ENCODE data around the gene GATA1. TPM values are rescaled to one million over a fixed set of nuclear protein-coding genes. Genes with fewer than 3 reads are reported as not detected.

The GATA1 gene
- total RNA-seq, 2 experiments from 2014 or later, result not detected

DNA sequence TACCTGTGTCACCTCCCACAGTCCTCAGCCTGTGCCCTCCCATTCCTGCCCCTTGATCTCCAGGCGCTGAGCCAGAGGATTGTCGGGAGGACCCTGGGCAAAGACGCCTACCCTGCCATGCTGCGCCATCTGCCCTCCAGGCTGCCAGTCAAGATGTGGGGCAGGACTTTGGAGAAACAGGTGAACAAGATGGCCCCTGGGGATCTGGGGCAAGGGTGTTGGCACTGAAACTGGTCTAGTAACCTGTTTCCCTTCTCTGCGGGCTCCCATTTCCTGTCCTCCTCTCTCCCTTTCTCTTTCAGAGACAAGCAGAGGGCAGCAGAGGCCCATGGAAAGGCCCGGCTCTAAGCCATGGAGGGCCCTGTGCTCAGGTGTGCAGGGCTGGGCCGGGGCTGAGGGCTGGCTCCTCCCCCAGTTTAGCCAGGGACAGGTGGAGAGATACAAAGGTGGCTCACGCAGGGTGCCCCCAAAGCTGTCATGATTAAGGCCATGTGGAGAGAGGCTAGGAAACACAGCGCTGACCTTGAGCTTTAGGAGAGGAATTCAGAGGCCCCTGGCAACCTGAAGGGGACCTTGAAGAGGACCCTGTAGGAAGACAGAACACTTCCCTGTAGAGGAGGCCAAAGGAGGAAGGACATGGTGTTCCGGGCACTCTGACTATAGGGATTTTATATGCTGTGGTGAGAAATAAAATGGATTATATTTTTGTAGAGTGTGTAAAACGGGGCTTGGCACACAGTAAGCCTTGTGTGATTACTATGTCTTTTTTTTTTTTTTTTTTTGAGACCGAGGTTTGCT lies 24.5 kb upstream of the GATA1 start, which contains the start of gene GLOD5:
Gene GLOD5 (plus strand): TSS at position 74 of the 798 bp plus-strand sequence. CDS start 44 bp downstream, at position 118.
- H3K9me3 Mint-ChIP-seq, result no peaks in the 10 kb centered on the region
- no peak within 1 kb of the TSS for H3K4me3 Mint-ChIP-seq
- H3K36me3 Mint-ChIP-seq (ENCODE audit: low read depth), result no peaks in the 10 kb centered on the region
- H3K27me3 Mint-ChIP-seq, result no peaks in the 10 kb centered on the region
- peak; percentile 50 for DNase-seq
- H3K4me1 Mint-ChIP-seq, result peaks cover 6% of the 10 kb centered on the region
- ChIA-PET CTCF (interaction anchor here (0.7 kb wide), 1 partner anchor 146 kb away, joined by 3 read pairs; no protein-coding TSS in a partner anchor), POLR2A (no interaction called here)
- H3K27ac Mint-ChIP-seq, result peak within 1 kb of the TSS; percentile 35

DNA sequence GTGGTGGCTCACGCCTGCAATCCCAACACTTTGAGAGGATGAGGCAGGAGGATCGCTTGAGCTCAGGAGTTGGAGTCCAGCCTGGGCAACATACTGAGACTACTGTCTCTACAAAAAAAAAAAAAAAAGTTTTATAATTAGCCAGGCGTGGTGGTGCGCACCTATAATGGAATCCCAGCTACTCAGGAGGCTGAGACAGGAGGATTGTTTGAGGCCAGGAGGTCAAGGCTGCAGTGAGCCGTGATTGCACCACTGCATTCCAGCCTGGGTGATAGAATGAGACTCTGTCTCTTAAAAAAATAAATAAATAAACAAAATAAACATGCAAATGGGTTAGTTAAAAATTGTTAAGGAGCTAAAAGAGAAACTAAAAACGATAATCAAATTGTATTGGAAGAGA lies 17.2 kb upstream of the GATA1 start:
- H3K4me3 Mint-ChIP-seq, result no peak overlapping the region
- DNase-seq, result no peak
- H3K4me1 Mint-ChIP-seq, result no peaks in the 10 kb centered on the region
- ChIA-PET POLR2A (no interaction called here), CTCF (no interaction called here)
- peaks cover 5% of the 10 kb centered on the region for H3K27me3 Mint-ChIP-seq
- H3K27ac Mint-ChIP-seq, result no peak overlapping the region
- no peaks in the 10 kb centered on the region for H3K36me3 Mint-ChIP-seq (ENCODE audit: low read depth)
- no peaks in the 10 kb centered on the region for H3K9me3 Mint-ChIP-seq

DNA sequence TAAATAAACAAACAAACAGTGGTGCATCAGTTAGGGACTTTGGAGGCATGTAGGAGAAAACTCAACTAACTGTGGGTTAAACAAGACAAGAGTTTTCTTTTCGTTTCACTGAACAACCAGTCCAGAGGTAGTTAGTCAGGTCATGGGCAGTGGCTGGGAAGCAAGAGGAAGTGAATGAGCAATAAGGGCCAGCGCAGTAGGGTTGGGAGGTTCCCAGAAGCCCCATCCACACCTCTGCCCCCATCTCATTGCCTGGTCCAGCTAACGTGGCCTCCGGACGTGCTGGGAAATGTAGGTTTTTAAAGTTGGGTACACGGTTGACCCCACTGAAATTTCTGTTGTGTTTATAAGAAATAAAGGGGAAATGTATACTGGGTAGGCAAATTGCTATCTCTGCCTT lies 16.1 kb upstream of the GATA1 start:
- CTCF ChIA-PET, result no interaction called here

DNA sequence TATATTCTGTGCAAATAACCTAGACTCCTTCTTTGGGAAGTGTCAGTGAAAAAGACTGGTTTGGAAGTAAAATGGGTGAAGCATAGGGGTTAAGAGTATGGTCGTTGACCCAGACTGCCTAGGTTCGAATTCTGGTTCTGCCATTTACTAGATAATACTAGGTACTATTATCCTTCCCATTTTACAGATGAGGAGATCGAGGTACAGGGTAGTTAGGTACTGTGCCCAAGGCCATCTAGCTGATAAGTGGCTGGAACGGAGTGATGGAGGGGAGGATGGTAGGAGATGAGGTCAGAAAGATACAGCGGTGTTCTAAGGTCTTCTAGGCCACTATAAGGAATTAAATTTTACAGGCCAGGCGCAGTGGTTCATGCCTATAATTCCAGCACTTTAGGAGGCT lies 13.8 kb upstream of the GATA1 start:
- Mint-ChIP-seq H3K27me3 (peaks cover 14% of the 10 kb centered on the region), H3K9me3 (no peaks in the 10 kb centered on the region), H3K36me3 (ENCODE audit: low read depth) (no peaks in the 10 kb centered on the region), H3K27ac (no peak overlapping the region), H3K4me3 (no peak overlapping the region), H3K4me1 (no peaks in the 10 kb centered on the region)
- POLR2A ChIA-PET, result no interaction called here
- DNase-seq, result no peak
- CTCF ChIA-PET, result no interaction called here

More for the DNA sequence above, 16.1 kb upstream of the GATA1 start:
- no peaks in the 10 kb centered on the region for H3K9me3 Mint-ChIP-seq
- no peak overlapping the region for H3K4me3 Mint-ChIP-seq
- H3K36me3 Mint-ChIP-seq (ENCODE audit: low read depth), result no peaks in the 10 kb centered on the region
- no peak for DNase-seq
- POLR2A ChIA-PET, result no interaction called here
- H3K27ac Mint-ChIP-seq, result no peak overlapping the region
- no peaks in the 10 kb centered on the region for H3K4me1 Mint-ChIP-seq
- peaks cover 8% of the 10 kb centered on the region for H3K27me3 Mint-ChIP-seq

DNA sequence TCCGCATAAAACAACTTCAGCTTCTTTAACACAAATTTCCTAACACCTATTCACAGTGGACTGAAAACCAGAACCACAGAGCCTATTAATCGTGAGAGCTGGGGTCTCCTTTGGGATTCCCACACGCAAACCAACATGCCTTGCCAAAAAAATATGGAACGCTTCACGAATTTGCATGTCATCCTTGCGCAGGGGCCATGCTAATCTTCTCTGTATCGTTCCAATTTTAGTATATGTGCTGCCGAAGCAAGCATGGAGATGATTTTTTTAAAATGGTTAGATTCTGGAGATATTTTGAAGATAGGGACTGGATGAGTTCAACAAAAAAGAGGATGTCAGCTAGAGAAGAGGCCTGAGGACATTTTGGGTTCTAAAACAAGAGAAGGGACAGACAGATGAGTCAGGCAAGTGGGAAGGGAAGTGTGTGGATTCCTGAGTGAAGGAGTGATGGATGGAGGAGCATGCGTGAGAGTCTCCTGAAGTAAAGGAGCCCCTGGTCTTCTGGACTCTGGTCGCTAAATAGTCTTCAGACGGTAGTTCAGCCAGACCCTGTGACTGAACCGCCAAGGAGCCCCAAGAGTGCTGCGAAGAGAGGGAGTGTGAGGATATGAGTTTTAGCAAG lies 9.5 kb upstream of the GATA1 start:
- Mint-ChIP-seq H3K36me3 (ENCODE audit: low read depth) (no peaks in the 10 kb centered on the region), H3K4me3 (no peak overlapping the region), H3K27ac (no peak overlapping the region), H3K9me3 (no peaks in the 10 kb centered on the region), H3K4me1 (no peaks in the 10 kb centered on the region), H3K27me3 (peaks cover 10% of the 10 kb centered on the region)
- ChIA-PET CTCF (no interaction called here), POLR2A (interaction anchor here (1.8 kb wide), 1 partner anchor 25 kb away, joined by 8 read pairs; the partner anchor contains the start of gene HDAC6)
- no peak for DNase-seq

DNA sequence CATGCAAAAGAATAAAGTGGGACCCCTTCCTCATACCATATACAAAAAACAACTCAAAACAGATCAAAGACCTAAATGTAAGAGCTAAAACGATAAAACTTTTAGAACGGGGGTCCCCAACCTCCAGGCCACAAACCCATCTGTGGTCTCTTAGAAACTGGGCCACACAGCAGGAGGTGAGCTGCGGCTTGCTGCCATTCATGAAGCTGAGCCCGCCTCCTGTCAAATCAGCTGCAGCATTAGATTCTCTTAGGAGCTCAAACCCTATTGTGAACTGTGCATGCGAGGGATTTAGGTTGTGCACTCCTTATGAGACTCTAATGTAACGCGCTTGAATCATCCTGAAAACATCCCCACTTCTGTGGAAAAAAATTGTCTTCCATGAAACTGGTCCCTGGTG lies 7.0 kb upstream of the GATA1 start:
- no peaks in the 10 kb centered on the region for H3K4me1 Mint-ChIP-seq
- H3K4me3 Mint-ChIP-seq, result no peak overlapping the region
- H3K36me3 Mint-ChIP-seq (ENCODE audit: low read depth), result no peaks in the 10 kb centered on the region
- ChIA-PET CTCF (interaction anchor here (0.8 kb wide), 1 partner anchor 93 kb away, joined by 3 read pairs; no protein-coding TSS in a partner anchor), POLR2A (no interaction called here)
- H3K27me3 Mint-ChIP-seq, result peaks cover 10% of the 10 kb centered on the region
- no peak overlapping the region for H3K27ac Mint-ChIP-seq
- DNase-seq, result no peak
- no peaks in the 10 kb centered on the region for H3K9me3 Mint-ChIP-seq

DNA sequence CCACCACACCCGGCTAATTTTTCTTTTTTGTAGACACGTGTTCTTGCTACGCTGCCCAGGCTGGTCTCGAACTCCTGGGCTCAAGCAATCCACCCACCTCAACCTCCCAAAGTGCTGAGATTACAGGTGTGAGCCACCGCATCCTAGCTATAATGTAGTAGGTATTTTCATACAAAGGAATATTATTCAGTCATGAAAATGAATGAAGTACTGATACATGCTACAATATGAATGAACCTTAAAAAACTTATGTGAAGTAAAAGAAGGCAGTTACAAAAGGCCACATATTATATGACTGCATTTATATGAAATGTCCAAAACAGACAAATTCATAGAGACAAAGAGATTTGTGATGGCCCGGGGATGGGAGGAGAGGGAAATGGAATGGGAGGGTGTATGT lies 4.7 kb upstream of the GATA1 start:
- Mint-ChIP-seq H3K4me1 (no peaks in the 10 kb centered on the region), H3K27ac (no peak overlapping the region), H3K4me3 (no peak overlapping the region), H3K9me3 (no peaks in the 10 kb centered on the region), H3K27me3 (peaks cover 5% of the 10 kb centered on the region), H3K36me3 (ENCODE audit: low read depth) (no peaks in the 10 kb centered on the region)
- ChIA-PET CTCF (no interaction called here), POLR2A (no interaction called here)
- DNase-seq, result no peak

DNA sequence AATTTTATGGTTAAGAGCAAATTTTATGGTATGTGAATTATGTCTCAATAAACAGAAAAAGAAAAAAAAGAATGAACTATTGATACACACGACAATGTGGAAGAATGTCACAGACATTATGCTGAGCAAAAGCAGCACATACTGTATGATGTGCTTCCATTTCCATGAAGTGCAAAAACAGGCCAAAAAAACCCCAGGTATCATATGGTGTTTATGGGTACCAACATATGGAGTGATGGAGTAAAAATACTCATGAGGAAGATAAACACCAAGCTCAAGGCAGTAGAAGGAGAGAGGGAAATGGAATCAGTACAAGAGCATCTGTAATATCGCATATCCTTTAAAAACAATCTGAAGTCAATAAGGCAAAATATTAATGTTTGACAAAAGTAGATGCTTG lies 4.2 kb upstream of the GATA1 start:
- H3K4me3 Mint-ChIP-seq, result no peak overlapping the region

DNA sequence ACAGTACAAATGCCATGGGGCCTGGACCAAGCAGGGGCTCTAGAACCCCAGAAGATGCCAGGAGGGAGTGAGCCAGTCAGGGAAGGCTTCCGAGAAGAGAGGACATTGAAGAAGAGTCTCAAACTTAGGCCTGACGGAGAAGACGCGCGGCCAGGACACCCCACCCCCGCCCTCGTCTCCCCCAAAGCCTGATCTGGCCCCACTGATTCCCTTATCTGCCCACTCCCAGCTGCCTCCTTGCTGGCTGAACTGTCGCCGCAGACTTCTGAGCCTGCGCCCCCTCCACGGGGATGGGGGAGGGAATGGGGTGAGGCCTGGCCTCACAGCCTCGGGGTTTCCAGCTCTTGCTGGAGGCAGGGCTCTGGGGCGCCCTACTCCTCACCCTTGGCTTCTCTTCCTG lies 3.6 kb upstream of the GATA1 start:
- no peaks in the 10 kb centered on the region for H3K9me3 Mint-ChIP-seq
- H3K36me3 Mint-ChIP-seq (ENCODE audit: low read depth), result no peaks in the 10 kb centered on the region
- DNase-seq, result no peak
- ChIA-PET CTCF (no interaction called here), POLR2A (no interaction called here)
- no peak overlapping the region for H3K27ac Mint-ChIP-seq
- peaks cover 9% of the 10 kb centered on the region for H3K27me3 Mint-ChIP-seq
- no peaks in the 10 kb centered on the region for H3K4me1 Mint-ChIP-seq
- no peak overlapping the region for H3K4me3 Mint-ChIP-seq

More for the DNA sequence above, 4.2 kb upstream of the GATA1 start:
- ChIA-PET CTCF (no interaction called here), POLR2A (no interaction called here)
- no peak for DNase-seq
- Mint-ChIP-seq H3K27me3 (peaks cover 10% of the 10 kb centered on the region), H3K9me3 (no peaks in the 10 kb centered on the region), H3K27ac (no peak overlapping the region), H3K4me1 (no peaks in the 10 kb centered on the region), H3K36me3 (ENCODE audit: low read depth) (no peaks in the 10 kb centered on the region)

DNA sequence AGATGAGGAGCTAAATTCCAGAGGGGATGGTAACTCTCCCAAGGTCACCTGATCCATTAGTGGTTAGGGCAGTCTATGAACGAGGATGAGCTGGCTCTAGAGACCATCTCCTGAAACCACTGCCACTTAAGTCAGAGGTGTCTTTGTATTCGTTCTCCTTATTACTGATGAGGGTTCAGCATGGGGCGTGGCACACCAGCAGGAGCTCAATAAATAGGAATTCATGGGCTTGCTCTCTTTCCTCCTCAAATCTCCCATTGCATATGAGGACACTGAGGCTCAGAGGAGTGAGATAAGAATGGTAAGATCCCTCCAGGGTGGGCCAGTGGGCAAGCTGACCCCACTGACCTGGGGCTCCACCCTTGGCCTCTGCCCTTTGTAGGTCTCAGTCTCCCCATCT lies 1.7 kb upstream of the GATA1 start:
- CTCF ChIA-PET, result no interaction called here
- peaks cover 9% of the 10 kb centered on the region for H3K4me1 Mint-ChIP-seq
- no peak overlapping the region for H3K4me3 Mint-ChIP-seq
- no peak overlapping the region for H3K27ac Mint-ChIP-seq
- peaks cover 9% of the 10 kb centered on the region for H3K27me3 Mint-ChIP-seq
- no peaks in the 10 kb centered on the region for H3K9me3 Mint-ChIP-seq
- DNase-seq, result no peak
- H3K36me3 Mint-ChIP-seq (ENCODE audit: low read depth), result no peaks in the 10 kb centered on the region
- POLR2A ChIA-PET, result interaction anchor here (0.8 to 1.3 kb wide), 2 partner anchors 16 to 168 kb away, joined by 3 to 4 read pairs; partner anchors contain the start of gene HDAC6

DNA sequence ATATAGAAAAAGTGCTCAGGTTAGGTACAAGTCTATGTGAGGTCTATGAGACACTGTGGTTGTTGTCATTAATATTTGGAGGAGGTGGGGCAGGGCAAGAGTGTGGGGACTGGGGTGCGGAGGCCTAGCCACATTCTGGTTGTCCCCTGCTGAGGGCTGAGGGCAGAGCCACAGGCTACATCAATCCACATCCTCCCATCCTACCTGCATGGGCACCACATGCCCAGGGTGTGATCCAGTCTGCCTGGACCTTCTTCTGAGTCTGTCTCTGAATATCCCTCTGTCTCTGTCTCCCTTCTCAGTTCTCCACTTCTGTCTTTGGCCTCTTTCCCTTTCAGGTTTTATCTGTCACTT lies 1.2 kb upstream of the GATA1 start:
- no peak overlapping the region for H3K4me3 Mint-ChIP-seq
- ChIA-PET CTCF (no interaction called here), POLR2A (interaction anchor here (0.8 to 1.3 kb wide), 2 partner anchors 16 to 168 kb away, joined by 3 to 4 read pairs; partner anchors contain the start of gene HDAC6)
- no peaks in the 10 kb centered on the region for H3K36me3 Mint-ChIP-seq (ENCODE audit: low read depth)
- peaks cover 12% of the 10 kb centered on the region for H3K4me1 Mint-ChIP-seq
- H3K27ac Mint-ChIP-seq, result no peak overlapping the region
- no peak for DNase-seq
- no peaks in the 10 kb centered on the region for H3K9me3 Mint-ChIP-seq
- peaks cover 9% of the 10 kb centered on the region for H3K27me3 Mint-ChIP-seq

DNA sequence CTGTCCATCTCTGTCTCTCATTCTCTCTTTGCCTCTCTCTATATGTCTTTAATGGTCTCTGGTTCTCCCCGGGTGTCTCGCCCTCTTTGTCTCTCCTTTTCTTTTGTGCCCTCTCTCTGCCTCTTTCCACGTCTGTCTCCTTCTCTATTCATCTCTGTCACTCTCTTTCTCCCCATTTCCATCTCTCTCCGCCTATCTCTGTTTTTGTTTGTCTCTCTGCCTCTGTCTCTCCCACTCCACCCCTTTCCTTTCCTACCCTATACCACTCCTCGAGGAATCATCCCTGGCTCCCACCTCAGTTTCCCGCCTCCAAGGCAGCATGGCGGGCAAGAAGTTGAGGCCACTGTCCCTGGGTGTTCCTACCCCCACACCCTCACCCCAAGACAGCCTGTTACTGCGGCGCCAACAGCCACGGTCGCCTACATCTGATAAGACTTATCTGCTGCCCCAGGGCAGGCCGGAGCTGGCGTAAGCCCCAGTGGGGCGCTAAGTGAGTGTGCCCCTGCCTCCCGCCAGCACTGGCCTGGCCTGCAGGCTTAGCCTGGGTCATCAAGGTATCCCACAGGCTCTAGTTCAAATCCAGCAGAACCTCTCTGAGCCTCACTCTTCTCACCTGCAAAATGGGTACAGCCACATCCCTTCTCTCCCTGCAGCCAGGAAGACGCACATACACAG lies 713 bp upstream of the GATA1 start:
- Mint-ChIP-seq H3K36me3 (ENCODE audit: low read depth) (no peaks in the 10 kb centered on the region), H3K9me3 (no peaks in the 10 kb centered on the region), H3K27ac (no peak overlapping the region), H3K4me3 (no peak overlapping the region), H3K4me1 (peaks cover 14% of the 10 kb centered on the region), H3K27me3 (peaks cover 9% of the 10 kb centered on the region)
- DNase-seq, result no peak
- ChIA-PET CTCF (no interaction called here), POLR2A (no interaction called here)

DNA sequence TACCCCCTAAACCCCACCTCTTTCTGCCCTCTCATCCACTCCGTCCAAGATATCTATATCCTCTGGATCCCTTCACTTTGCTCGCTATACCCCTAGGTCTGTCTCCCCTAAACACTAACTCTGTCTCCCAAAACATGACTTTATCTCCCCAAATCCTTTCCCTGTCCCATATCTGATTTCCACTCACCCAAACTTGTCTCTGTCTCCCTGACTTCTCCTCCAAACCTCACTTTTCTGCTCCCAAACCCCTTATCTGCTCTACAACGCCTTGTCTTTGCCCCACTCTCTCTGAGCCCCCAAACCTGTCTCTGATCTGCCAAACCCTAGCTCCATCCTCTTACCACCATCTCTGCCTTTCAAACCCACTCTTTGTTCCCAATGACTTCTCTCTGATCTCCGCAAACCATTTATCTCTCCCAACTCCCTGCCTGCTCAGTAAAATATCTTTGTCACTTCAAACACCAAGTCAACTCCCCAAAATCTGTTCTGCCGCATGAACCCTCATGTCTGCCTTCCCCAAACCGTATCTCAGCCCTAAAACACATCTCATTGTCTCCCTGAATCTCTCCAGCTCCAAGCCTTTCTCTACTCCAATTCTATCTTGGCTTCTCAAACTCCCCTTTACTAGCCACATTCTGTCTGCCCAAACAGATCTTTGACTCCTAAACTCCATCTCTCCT lies 575 bp downstream of the GATA1 start:
- no peak overlapping the region for H3K27ac Mint-ChIP-seq
- H3K4me1 Mint-ChIP-seq, result peaks cover 14% of the 10 kb centered on the region
- no peaks in the 10 kb centered on the region for H3K36me3 Mint-ChIP-seq (ENCODE audit: low read depth)
- no peaks in the 10 kb centered on the region for H3K9me3 Mint-ChIP-seq
- CTCF ChIA-PET, result no interaction called here
- peaks cover 9% of the 10 kb centered on the region for H3K27me3 Mint-ChIP-seq
- POLR2A ChIA-PET, result no interaction called here
- no peak overlapping the region for H3K4me3 Mint-ChIP-seq
- DNase-seq, result no peak

Data from activated CD4-positive, alpha-beta memory T cell treated with anti-CD3 and anti-CD28 coated beads, Interleukin-2, amount 10 ng/mL, durations not matched to agents 7 days and 5 days (primary cell).